Breast epithelium (tissue), 4 donors: Measurements from ENCODE around the gene MT3. TPM values are rescaled to one million over a fixed set of nuclear protein-coding genes. Genes with fewer than 3 reads are reported as not detected.

Experiments
- DNase-seq, 2 donors: peaks; one replicate each; pipeline ENCODE4 v3.0.0-alpha.2; 2019; ENCODE audit warnings: low spot score in 2 of 2
- H3K27ac ChIP-seq, 2 donors: fragments of 200-600 bp; sonication (generic) in 1 of 2; one replicate each; pipeline ENCODE4 v1.5.1; 2016 to 2019; ENCODE audit warnings: mild to moderate bottlenecking in 1 of 2
- H3K27me3 ChIP-seq, 2 donors: fragments of 200-600 bp; sonication (generic) in 1 of 2; one replicate each; pipeline versions ENCODE4 v1.5.1 to v1.6.0; 2017 to 2019; ENCODE audit warnings: control low read depth in 1 of 2, mild to moderate bottlenecking in 1 of 2
- H3K36me3 ChIP-seq: fragments of 200-600 bp; one replicate; pipeline ENCODE4 v1.5.1; 2019
- H3K4me1 ChIP-seq, 2 donors: fragments of 200-600 bp; sonication (generic); one replicate each; pipeline ENCODE4 v1.5.1; 2016 to 2019; ENCODE audit warnings: control low read depth in 1 of 2
- H3K4me3 ChIP-seq, 3 donors: fragments of 200-600 bp; sonication (generic); 1 replicate in 2 of 3; 2 replicates in 1 of 3; pipeline ENCODE4 v1.5.1; 2016 to 2019; ENCODE audit warnings: mild to moderate bottlenecking in 3 of 3, moderate library complexity in 2 of 3
- H3K9me3 ChIP-seq, 2 donors: fragments of 200-600 bp; sonication (generic) in 1 of 2; one replicate each; pipeline ENCODE4 v1.5.1; 2016 to 2019; ENCODE audit warnings: control low read depth in 1 of 2
- CTCF ChIP-seq, 3 donors: fragments of 450-650 bp; IDR thresholded peaks; one replicate each; pipeline ENCODE4 v1.5.1; 2016 to 2017; ENCODE audit warnings: antibody characterized with exemption in 3 of 3, mild to moderate bottlenecking in 3 of 3, moderate library complexity in 3 of 3
- POLR2A ChIP-seq: fragments of 450-650 bp; IDR thresholded peaks from one replicate; pipeline ENCODE4 v1.6.1; 2016; ENCODE audit warnings: antibody characterized with exemption, mild to moderate bottlenecking, moderate library complexity
- POLR2AphosphoS5 ChIP-seq, 3 donors: sonication (generic); formaldehyde crosslinking; IDR thresholded peaks; one replicate each; pipeline ENCODE4 v1.6.1; 2017; ENCODE audit warnings: antibody characterized with exemption in 3 of 3
- intact Hi-C: fragments of 100-400 bp; cut with DNase I; formaldehyde crosslinking; loops from one replicate; pipeline ENCODE4 v1.15.1; 2023; ENCODE audit warnings: low total_unique reads
- total RNA-seq, 3 donors: library from RNA; depleted of rRNA; stranded (reverse); fragments of >200 nt; gene quantifications; one replicate each; pipeline ENCODE4 v1.1.0, GENCODE V29; 2016

The MT3 gene
- total RNA-seq, 3 donors from 2014 or later: not detected

- TF ChIP-seq POLR2A: no peak
- TF ChIP-seq POLR2AphosphoS5 (IDR thresholded peaks at IDR 0.05): no peak
- no peak for TF ChIP-seq CTCF (IDR thresholded peaks at IDR 0.05)
- Histone ChIP-seq H3K27ac (no peak overlapping the region), H3K36me3 (no peaks in the 10 kb centered on the region), H3K9me3 (no peaks in the 10 kb centered on the region), H3K4me3 (no peak overlapping the region), H3K4me1 (no peaks in the 10 kb centered on the region), H3K27me3 (no peaks in the 10 kb centered on the region)
- DNase-seq: no peak
- intact Hi-C loops: no loop called here
Observed at GRCh38 chr16:56554441-56554840, 34.9 kb upstream of the MT3 start.

- Histone ChIP-seq H3K4me3 (no peak overlapping the region), H3K27me3 (no peaks in the 10 kb centered on the region), H3K36me3 (no peaks in the 10 kb centered on the region), H3K27ac (no peak overlapping the region), H3K4me1 (no peaks in the 10 kb centered on the region), H3K9me3 (no peaks in the 10 kb centered on the region)
- TF ChIP-seq POLR2A: no peak
- TF ChIP-seq POLR2AphosphoS5 (IDR thresholded peaks at IDR 0.05): no peak
- TF ChIP-seq CTCF (IDR thresholded peaks at IDR 0.05): no peak
- intact Hi-C loops: no loop called here
- DNase-seq: peak in 1 of 2 donors; percentile 63
Observed at GRCh38 chr16:56558024-56558747, 31.1 kb upstream of the MT3 start.

GRCh38 chr16:56559109-56559508, 30.2 kb upstream of the MT3 start:
- TF ChIP-seq POLR2AphosphoS5 (IDR thresholded peaks at IDR 0.05) (no peak), POLR2A (no peak), CTCF (IDR thresholded peaks at IDR 0.05) (no peak)
- Histone ChIP-seq H3K27me3 (no peaks in the 10 kb centered on the region), H3K36me3 (no peaks in the 10 kb centered on the region), H3K4me3 (no peak overlapping the region), H3K9me3 (no peaks in the 10 kb centered on the region), H3K27ac (no peak overlapping the region), H3K4me1 (no peaks in the 10 kb centered on the region)
- intact Hi-C loops: no loop called here
- DNase-seq: no peak

DNA sequence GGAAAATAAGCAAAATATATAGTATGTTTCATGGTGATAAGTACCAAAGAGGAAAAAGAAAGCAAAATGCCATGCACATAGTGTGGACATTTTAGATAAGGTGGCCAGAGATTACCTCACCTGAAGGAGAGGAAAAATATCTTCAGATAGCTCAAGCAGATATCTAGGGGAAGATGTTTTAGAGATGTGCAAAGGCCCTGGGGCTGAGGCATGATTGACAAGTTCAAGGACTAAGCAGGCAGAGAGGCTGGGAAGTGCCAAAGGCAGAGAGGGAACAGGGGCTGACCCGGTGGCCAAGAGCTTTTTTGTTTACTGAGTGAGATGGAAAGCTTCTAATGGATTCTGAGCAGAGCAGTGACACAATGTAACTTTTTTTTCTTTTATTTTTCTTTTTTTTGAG, 28.9 kb upstream of the MT3 start:
- no peak for DNase-seq
- TF ChIP-seq POLR2A (no peak), CTCF (IDR thresholded peaks at IDR 0.05) (no peak), POLR2AphosphoS5 (IDR thresholded peaks at IDR 0.05) (no peak)
- Histone ChIP-seq H3K27ac (no peak overlapping the region), H3K9me3 (no peaks in the 10 kb centered on the region), H3K27me3 (no peaks in the 10 kb centered on the region), H3K4me1 (no peaks in the 10 kb centered on the region), H3K36me3 (no peaks in the 10 kb centered on the region), H3K4me3 (no peak overlapping the region)
- intact Hi-C loops: no loop called here

DNA sequence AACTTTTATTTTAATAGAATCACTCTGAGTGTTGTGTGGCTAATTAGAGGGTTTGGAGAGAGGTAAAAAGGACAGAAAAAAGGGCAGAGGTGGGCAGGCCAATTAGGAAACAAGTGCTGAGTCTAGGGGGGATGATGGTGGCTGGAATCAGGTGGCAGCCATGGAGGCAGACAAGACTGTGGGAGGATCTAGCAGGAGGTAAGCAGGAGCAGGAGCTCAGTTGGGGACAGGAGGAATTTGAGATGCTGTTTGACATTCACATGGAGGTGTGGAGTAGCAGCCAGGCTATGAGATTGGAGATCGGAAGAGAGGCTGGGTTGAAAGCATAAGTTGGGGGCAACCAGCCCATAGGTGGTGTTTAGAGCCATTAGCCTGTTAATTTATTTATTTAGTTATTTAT, 28.2 kb upstream of the MT3 start:
- TF ChIP-seq POLR2A (no peak), POLR2AphosphoS5 (IDR thresholded peaks at IDR 0.05) (no peak), CTCF (IDR thresholded peaks at IDR 0.05) (no peak)
- H3K27ac ChIP-seq: no peak overlapping the region
- H3K36me3 ChIP-seq: no peaks in the 10 kb centered on the region
- no peak for DNase-seq
- no peaks in the 10 kb centered on the region for H3K9me3 ChIP-seq
- H3K27me3 ChIP-seq: no peaks in the 10 kb centered on the region
- no peak overlapping the region for H3K4me3 ChIP-seq
- no peaks in the 10 kb centered on the region for H3K4me1 ChIP-seq
- intact Hi-C loops: no loop called here
